HFF-Myc (cell line): ENCODE data around the gene ZKSCAN7.

Experiments
- DNase-seq: peaks from one replicate; pipeline ENCODE4 v3.0.0-alpha.2; 2011; ENCODE audit warnings: low read depth; ENCODE audit errors: extremely low read depth
- H3K4me3 ChIP-seq: replicated peaks from 2 replicates; pipeline ENCODE4 v1.5.1; 2011; ENCODE audit warnings: low read depth, mild to moderate bottlenecking, control low read depth, low read length
- TF ChIP-seq, protein P1 (sequence below): IDR thresholded peaks from 2 replicates; pipeline ENCODE4 v1.5.1; 2012; ENCODE audit warnings: mild to moderate bottlenecking, low read depth, low read length, control low read depth; ENCODE audit errors: missing control alignments

Gene ZKSCAN7

DNA sequence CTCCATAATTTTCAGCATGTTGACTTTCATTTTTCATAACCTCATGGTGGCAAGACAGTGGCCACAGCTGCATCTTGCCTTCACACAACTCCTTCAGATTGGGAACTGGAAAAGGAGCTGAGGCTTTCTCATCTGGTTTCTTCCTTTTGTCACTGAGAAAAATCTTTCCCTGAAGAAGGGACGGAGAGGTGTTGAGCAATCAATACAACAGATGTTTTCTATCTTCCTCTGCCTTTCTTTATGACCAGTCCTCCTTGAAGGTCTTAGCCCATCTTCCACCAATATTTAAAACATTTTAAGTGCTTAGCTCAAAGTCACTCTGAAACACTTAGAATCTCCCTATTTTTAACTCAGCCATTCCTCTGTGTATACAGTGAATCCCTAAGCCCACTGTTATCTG lies 41.6 kb downstream of the ZKSCAN7 start:
- TF ChIP-seq, protein P1, sequence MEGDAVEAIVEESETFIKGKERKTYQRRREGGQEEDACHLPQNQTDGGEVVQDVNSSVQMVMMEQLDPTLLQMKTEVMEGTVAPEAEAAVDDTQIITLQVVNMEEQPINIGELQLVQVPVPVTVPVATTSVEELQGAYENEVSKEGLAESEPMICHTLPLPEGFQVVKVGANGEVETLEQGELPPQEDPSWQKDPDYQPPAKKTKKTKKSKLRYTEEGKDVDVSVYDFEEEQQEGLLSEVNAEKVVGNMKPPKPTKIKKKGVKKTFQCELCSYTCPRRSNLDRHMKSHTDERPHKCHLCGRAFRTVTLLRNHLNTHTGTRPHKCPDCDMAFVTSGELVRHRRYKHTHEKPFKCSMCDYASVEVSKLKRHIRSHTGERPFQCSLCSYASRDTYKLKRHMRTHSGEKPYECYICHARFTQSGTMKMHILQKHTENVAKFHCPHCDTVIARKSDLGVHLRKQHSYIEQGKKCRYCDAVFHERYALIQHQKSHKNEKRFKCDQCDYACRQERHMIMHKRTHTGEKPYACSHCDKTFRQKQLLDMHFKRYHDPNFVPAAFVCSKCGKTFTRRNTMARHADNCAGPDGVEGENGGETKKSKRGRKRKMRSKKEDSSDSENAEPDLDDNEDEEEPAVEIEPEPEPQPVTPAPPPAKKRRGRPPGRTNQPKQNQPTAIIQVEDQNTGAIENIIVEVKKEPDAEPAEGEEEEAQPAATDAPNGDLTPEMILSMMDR = no peak
- DNase-seq = no peak

DNA sequence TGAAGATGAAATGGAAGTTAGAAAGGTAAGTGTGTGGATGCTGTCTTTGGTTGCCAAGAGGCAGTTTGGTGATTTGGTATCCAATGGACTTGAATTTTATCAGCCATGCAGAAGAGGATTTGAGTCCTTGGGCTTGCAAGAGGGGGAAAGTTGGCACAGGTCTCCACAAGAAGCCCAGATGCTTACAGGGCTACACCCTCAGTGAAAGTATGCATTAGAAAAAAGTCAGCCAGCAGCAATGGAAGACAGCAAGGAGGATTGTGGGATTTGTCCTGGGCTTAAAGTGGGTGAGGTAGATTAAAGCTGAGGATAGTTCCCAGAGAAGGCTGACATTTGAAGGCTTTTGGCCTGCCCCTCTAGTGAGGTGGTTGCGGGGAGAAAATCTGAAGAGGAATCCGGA lies 46.8 kb downstream of the ZKSCAN7 start:
- DNase-seq = no peak
- H3K4me3 ChIP-seq = no peak overlapping the region
- TF ChIP-seq, protein P1 = no peak

More for the DNA sequence above, 41.6 kb downstream of the ZKSCAN7 start:
- no peak overlapping the region for H3K4me3 ChIP-seq

DNA sequence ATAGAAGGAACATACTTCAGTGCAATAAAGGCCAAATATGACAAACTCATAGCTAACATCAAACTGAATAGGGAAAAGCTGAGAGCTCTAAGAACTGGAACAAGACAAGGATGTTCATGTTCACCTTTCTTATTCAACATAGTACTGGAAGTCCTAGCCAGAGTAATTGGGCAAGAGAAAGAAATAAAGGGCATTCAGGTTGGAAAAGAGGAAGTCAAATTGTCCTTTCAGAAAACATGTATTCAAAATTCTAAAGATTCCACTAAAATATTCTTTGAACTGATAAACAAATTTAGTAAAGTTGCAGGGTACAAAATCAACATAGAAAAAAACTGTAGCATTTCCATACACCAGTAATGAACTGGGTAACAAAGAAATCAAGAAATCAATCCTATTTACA lies 57.7 kb downstream of the ZKSCAN7 start:
- DNase-seq = no peak
- H3K4me3 ChIP-seq = no peak overlapping the region
- TF ChIP-seq, protein P1 = no peak
